Mucosa of gallbladder (tissue), 1 donor: ENCODE data around the gene ALK. TPM values are rescaled to one million over a fixed set of nuclear protein-coding genes. Genes with fewer than 3 reads are reported as not detected.

ENCODE experiments used
- DNase-seq: peaks from one replicate; pipeline ENCODE4 v3.0.0-alpha.2; 2020; ENCODE audit warnings: low spot score
- total RNA-seq: library from RNA; stranded (reverse); gene quantifications from one replicate; pipeline ENCODE4 v1.2.1, GENCODE V29; 2021
- donor health status: DM: no; HTN: no; CAD: no.

The ALK gene
- total RNA-seq, 1 donor from 2014 or later = 0.20 TPM

- DNase-seq = no peak
Measured at GRCh38 chr2:29492701-29493100, 428.7 kb downstream of the ALK start.

- DNase-seq = no peak
Measured at GRCh38 chr2:29490045-29490444, 431.3 kb downstream of the ALK start.

GRCh38 chr2:29489568-29489967 lies 431.8 kb downstream of the ALK start:
- DNase-seq = no peak

GRCh38 chr2:29487967-29488555 lies 433.3 kb downstream of the ALK start:
- no peak for DNase-seq

- no peak for DNase-seq
Measured at GRCh38 chr2:29485631-29486030, 435.8 kb downstream of the ALK start.

- DNase-seq = no peak
Measured at GRCh38 chr2:29485117-29485516, 436.3 kb downstream of the ALK start.

- DNase-seq = no peak
Measured at GRCh38 chr2:29482867-29483266, 438.5 kb downstream of the ALK start.

- DNase-seq = no peak
Measured at GRCh38 chr2:29482348-29482747, 439.0 kb downstream of the ALK start.

GRCh38 chr2:29481313-29481712 lies 440.1 kb downstream of the ALK start:
- DNase-seq = no peak

GRCh38 chr2:29480426-29480825 lies 441.0 kb downstream of the ALK start:
- DNase-seq = peak; percentile 26

GRCh38 chr2:29479401-29479800 lies 442.0 kb downstream of the ALK start:
- DNase-seq = no peak

- DNase-seq = no peak
Measured at GRCh38 chr2:29478641-29479040, 442.7 kb downstream of the ALK start.

GRCh38 chr2:29477186-29477585 lies 444.2 kb downstream of the ALK start:
- DNase-seq = no peak

- DNase-seq = no peak
Measured at GRCh38 chr2:29475499-29475898, 445.9 kb downstream of the ALK start.

- DNase-seq = no peak
Measured at GRCh38 chr2:29469961-29470360, 451.4 kb downstream of the ALK start.

- no peak for DNase-seq
Measured at GRCh38 chr2:29469516-29469915, 451.9 kb downstream of the ALK start.

- no peak for DNase-seq
Measured at GRCh38 chr2:29463181-29463900, 458.0 kb downstream of the ALK start.

- no peak for DNase-seq
Measured at GRCh38 chr2:29462293-29462692, 459.1 kb downstream of the ALK start.

- no peak for DNase-seq
Measured at GRCh38 chr2:29460190-29460589, 461.2 kb downstream of the ALK start.

GRCh38 chr2:29459445-29460179 lies 461.8 kb downstream of the ALK start:
- no peak for DNase-seq

GRCh38 chr2:29456429-29456828 lies 465.0 kb downstream of the ALK start:
- no peak for DNase-seq

GRCh38 chr2:29455200-29455860 lies 466.1 kb downstream of the ALK start:
- no peak for DNase-seq
